DMS 273 (cell line): ENCODE results near the gene RHEB.
A peak's percentile ranks its signal among the peaks of the same experiment; 100 is the strongest.

Experiments
- DNase-seq: peaks from one replicate; lab custom pipeline; 2025; ENCODE audit not compliant: unreplicated experiment; lab: John Stamatoyannopoulos, UW

RHEB gene

DNA sequence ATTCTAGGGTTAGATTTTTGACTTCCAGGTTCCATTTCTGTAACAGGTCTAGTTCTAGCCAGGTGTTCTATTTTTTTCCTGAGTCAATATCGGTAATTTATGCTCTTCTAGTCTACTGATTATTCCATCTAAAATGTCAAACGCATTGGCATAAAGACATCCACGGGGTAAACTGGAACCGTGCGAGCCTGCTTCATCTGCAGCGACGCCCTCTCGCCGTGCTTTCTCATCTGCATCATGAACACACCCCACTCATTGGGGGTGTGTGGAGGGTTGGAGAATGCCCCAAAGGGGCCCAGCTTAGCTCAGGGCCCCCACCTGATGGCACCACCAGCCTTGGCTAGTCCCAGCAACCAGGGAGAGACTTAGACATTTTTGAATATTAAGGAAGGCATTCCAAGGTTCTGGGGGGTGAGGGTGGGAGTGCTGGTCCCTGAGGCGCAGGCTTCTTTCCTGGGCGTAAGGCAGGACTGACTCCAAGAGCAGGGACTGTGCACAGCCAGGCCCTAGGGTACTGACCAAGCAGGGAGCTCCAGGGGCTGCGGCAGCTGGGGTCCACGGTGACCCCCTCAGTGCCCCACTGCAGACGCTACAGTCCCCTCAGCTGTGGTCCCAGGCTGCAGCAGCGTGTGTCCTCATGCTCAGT is 66.9 kb downstream of the RHEB start:
- no peak for DNase-seq

DNA sequence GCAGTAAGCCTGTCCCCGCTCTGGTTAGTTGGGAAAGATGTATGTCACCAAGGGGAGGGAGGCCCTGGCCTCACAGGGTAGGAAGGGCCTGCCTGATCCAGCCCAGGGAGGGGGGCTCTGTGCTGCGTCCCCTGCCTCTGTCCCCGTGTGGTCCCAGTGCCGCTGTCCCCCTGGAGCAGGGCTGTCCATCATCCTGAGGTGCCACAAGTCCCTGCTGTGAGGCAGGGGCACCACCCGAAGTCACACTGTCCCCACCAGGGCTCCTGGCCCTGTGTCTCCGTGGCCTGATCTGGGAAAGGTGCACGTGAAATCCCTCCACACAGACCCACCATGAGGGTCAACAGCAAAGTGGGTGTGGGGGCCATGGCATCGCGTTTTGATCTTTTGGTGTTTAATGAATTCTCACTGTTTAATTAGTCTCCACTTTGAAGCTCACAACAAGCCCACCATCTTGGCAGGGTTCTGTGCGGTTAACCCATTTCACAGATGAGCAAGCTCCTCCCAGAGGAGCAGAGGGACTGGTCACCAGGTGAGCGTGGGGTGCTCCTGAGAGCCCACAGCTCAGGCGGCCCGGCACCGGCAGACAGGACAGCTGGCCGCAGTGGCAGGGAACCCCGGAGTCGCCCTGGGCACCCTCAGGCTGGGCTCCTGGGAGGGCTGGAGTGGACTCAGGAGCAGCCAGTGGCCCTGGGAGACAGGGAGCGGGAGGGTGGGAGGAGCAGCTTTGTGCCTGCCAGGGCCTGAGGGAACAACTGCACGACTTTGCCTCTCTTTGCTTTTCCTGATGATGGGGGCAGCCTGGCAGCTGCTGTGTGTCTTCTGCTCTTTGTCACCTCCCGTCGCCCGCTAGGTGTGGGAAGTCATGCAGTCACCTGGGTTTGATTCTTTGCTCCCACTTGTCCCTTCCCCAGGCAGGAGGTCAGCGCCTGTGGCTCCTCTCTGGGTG is 67.8 kb downstream of the RHEB start:
- no peak for DNase-seq

DNA sequence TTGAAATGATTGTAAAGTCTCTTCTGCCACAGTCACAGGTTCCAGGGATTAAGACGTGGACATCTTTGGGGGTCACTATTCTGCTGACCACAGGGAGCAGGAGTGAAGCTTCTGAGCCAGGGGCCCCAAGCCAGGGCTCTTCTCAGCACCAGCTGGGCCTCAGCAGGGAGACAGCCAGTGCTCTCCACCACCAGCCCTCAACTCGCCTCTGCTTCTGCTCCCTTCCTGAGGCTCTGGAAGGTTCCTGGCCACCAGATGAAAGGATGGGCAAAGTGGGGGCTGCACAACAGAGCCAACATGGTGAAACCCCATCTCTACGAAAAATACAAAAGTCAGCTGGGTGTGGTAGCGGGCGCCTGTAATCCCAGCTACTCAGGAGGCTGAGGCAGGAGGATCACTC is 68.5 kb downstream of the RHEB start:
- no peak for DNase-seq

DNA sequence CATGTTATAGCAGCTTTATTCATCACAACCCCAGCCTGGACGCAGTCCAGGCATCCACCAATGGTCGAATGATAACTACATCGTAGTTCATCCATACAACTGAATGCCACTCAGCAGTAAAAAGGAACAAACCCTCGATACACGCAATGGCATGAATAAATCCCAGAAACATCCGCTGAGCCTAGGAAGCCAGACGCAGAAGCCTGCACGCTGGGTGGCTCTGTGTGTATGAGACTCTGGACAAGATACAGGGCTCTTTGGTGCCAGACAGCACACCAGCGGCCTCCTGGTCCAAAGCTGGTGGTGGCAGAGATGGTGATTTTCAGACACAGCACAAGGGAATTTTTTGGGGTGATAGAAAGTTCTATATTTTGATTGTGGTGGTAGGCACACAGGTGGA is 69.7 kb downstream of the RHEB start:
- DNase-seq: no peak

DNA sequence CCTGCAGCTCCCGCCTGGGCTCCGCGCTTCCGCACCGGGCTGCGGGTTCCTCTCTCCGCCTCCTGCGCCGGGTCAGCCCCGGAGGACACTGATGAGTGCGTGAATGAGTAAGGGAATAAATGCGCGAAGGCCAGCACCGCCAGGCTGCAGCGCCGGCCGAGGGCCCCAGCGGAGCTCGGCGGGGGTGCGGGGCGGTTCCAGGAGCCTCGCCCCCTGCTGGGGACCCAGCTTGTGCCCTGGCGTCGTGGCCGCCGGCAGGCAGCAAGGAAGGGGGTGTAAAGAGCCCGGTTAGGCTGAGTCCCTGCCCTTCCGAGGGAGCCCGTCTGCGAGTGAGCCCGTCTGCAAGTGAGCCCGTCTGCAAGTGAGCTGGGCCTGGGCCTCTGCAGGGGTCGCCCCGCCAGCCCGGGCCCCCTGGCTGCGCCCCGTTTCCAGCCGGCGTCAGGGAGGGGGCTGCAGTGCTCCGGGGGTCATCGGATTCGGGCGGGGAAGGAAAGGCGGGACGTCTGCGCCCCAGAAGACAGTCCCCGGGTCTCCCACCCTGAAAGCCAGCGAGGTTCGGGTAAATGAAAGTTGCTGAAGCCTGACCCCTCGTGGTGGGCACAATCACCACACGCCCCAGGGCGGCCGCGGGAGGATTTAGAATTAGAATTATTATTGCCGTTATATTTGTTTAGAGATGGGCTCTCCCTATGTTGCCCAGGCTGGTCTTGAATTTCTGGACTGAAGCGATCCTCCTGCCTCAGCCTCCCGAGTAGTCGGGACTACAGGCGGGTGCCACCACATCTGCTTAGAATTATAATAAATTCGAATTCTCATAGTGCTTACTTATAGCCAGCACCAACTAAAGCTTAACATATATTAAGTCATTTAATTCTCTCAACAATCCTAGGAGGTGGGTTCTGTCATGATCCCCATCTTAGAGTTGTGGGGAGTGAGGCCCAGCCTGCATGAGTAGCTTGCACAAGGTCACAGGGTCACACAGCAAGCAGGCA is 71.1 kb downstream of the RHEB start:
- DNase-seq: peak; percentile 87

GRCh38 chr7:151447901-151448260 is 71.8 kb downstream of the RHEB start:
- DNase-seq: no peak

- no peak for DNase-seq
Measured at GRCh38 chr7:151447312-151447711, 72.4 kb downstream of the RHEB start.

GRCh38 chr7:151446412-151446811 is 73.3 kb downstream of the RHEB start:
- DNase-seq: no peak

- DNase-seq: no peak
Measured at GRCh38 chr7:151444632-151445031, 75.1 kb downstream of the RHEB start.

GRCh38 chr7:151442776-151443496 is 76.8 kb downstream of the RHEB start:
- no peak for DNase-seq

GRCh38 chr7:151440799-151441445 is 78.8 kb downstream of the RHEB start:
- DNase-seq: no peak

GRCh38 chr7:151439855-151440798 is 79.6 kb downstream of the RHEB start, which contains the start of gene CRYGN:
CRYGN (minus strand) TSS chr7:151440141; CDS start chr7:151439917, 224 bp downstream.
- DNase-seq: peak; percentile 66

GRCh38 chr7:151438864-151439601 is 80.7 kb downstream of the RHEB start:
- no peak for DNase-seq

DNA sequence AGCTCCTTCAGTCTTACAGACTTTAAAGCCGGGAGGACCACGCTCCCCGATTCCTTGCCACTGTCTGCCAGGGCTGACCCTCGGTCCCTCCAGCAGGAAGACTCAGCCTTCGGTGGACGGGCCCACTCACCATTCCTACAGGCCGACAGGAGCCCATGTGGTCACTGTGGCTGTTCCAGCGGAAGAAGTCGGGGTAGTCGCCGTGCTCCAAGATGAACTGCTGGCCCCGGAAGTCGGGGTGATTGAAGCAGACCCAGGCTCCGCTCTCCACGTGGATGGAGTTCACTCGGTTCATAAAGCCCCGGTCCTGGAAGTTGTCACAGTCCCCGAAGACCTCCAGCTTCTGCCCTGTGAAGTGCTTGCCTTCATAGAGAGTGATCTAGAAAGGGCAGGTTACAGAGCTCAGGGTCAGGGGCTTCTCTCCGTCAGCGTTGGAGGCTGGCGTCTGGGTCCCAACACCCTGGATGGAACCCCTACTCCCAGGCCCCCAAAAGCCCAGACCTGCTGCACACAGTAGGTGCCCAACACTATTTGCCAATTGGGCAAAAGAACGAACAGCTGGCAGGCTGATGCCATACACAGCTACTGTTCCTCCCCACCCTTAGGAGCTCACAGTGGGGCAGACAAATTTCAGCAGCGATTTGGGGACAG is 81.7 kb downstream of the RHEB start:
- no peak for DNase-seq

DNA sequence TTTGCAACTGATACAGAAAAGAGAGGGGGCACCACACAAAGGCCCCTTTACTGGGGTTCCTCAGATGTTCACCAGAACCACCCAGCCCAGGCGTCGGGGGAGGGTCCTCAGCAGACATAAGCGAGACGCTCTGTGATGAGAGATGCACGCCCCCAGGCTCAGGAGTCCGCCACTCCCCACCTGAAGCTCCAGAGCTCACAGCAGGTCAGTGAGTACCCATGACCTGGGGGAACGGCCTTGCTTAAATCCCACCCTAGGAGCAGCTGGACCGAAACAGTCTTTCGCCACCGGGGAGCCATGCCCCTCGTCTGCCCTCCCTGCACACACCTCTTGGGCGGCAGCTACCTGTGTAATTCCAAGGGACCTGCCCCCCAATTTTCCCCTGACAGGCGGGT is 82.5 kb downstream of the RHEB start:
- DNase-seq: no peak

GRCh38 chr7:151436446-151437158 is 83.1 kb downstream of the RHEB start:
- DNase-seq: no peak

GRCh38 chr7:151435971-151436370 is 83.7 kb downstream of the RHEB start:
- DNase-seq: no peak
